Tongue (tissue), 2 donors: ENCODE data around the gene MAN1A1. TPM values are rescaled to one million over a fixed set of nuclear protein-coding genes. Genes with fewer than 3 reads are reported as not detected.
A peak's percentile ranks its signal among the peaks of the same experiment; 100 is the strongest.

Experiments
- DNase-seq: peaks from one replicate; pipeline ENCODE4 v3.0.0-alpha.2; 2015
- total RNA-seq: library from RNA; depleted of rRNA; stranded (reverse); fragments of >200 nt; gene quantifications from one replicate; pipeline ENCODE4 v1.2.3, GENCODE V29; 2014

The MAN1A1 gene
- total RNA-seq, 1 donor from 2014 or later = 135 TPM

GRCh38 chr6:119269266-119270103 is 80.1 kb downstream of the MAN1A1 start:
- no peak for DNase-seq

GRCh38 chr6:119267126-119267905 is 82.2 kb downstream of the MAN1A1 start:
- no peak for DNase-seq

GRCh38 chr6:119264854-119265397 is 84.6 kb downstream of the MAN1A1 start:
- DNase-seq = no peak

GRCh38 chr6:119262612-119263011 is 86.9 kb downstream of the MAN1A1 start:
- no peak for DNase-seq

- no peak for DNase-seq
Observed at GRCh38 chr6:119261944-119262284, 87.6 kb downstream of the MAN1A1 start.

- DNase-seq = no peak
Observed at GRCh38 chr6:119259027-119259426, 90.5 kb downstream of the MAN1A1 start.

- DNase-seq = no peak
Observed at GRCh38 chr6:119257726-119258125, 91.8 kb downstream of the MAN1A1 start.

- no peak for DNase-seq
Observed at GRCh38 chr6:119256978-119257462, 92.5 kb downstream of the MAN1A1 start.

GRCh38 chr6:119256392-119256791 is 93.2 kb downstream of the MAN1A1 start:
- DNase-seq = no peak

GRCh38 chr6:119255492-119255891 is 94.1 kb downstream of the MAN1A1 start:
- no peak for DNase-seq

GRCh38 chr6:119250036-119250435 is 99.5 kb downstream of the MAN1A1 start:
- DNase-seq = no peak

- no peak for DNase-seq
Observed at GRCh38 chr6:119249319-119249718, 100.2 kb downstream of the MAN1A1 start.

- DNase-seq = no peak
Observed at GRCh38 chr6:119247504-119247903, 102.1 kb downstream of the MAN1A1 start.

GRCh38 chr6:119243657-119244056 is 105.9 kb downstream of the MAN1A1 start:
- no peak for DNase-seq

- DNase-seq = no peak
Observed at GRCh38 chr6:119243037-119243436, 106.5 kb downstream of the MAN1A1 start.

- DNase-seq = no peak
Observed at GRCh38 chr6:119241540-119242309, 107.8 kb downstream of the MAN1A1 start.

GRCh38 chr6:119241111-119241465 is 108.5 kb downstream of the MAN1A1 start:
- peak; percentile 66 for DNase-seq

- no peak for DNase-seq
Observed at GRCh38 chr6:119240257-119241110, 109.1 kb downstream of the MAN1A1 start.

GRCh38 chr6:119237177-119237715 is 112.3 kb downstream of the MAN1A1 start:
- no peak for DNase-seq

- DNase-seq = no peak
Observed at GRCh38 chr6:119234941-119235340, 114.6 kb downstream of the MAN1A1 start.

- DNase-seq = no peak
Observed at GRCh38 chr6:119234457-119234856, 115.1 kb downstream of the MAN1A1 start.
